K562 (cell line): ENCODE data around the gene HSD11B2. TPM values are rescaled to one million over a fixed set of nuclear protein-coding genes. Genes with fewer than 3 reads are reported as not detected.

Experiments
- ATAC-seq: fragments of 200-7000 bp; cut with Tn5 transposase; 3 replicates; pipeline ENCODE4 v1.9.1; 2020; ENCODE audit warnings: moderate library complexity
- BruUV-seq: library from RNA; stranded (reverse); fragments of 400-500 nt; replicated peaks from 2 replicates; lab custom pipeline; 2021; lab: Mats Ljungman, UMichigan
- CTCF ChIA-PET: fragments of 300-600 bp; formaldehyde crosslinking; extraction: SDS; loops from one replicate; lab custom pipeline; 2021; ENCODE audit warnings: low intra/inter-chr PET ratio; lab: Yijun Ruan, JAX
- POLR2A ChIA-PET: fragments of 300-600, 350-650 bp; sonication (Branson Sonifier 250); formaldehyde crosslinking; extraction: SDS; loops from one replicate; lab custom pipeline; 2021; ENCODE audit warnings: antibody characterized with exemption, inconsistent platforms; lab: Yijun Ruan, JAX
- DNase-seq, 4 experiments: peaks; one replicate each; pipeline versions ENCODE4 v3.0.0 to v3.0.0-alpha.2; 2011 to 2018; ENCODE audit warnings: low spot score in 3 of 4, mixed read lengths in 3 of 4; ENCODE audit errors: extremely low read depth in 1 of 4
- FAIRE-seq: peaks from 2 replicates; lab custom pipeline; 2011; peaks lifted over from hg19 to GRCh38; lab: Jason Lieb, UNC
- H2AFZ ChIP-seq: 2 replicates; pipeline ENCODE4 v1.6.0; 2011; ENCODE audit warnings: low read depth, low read length, control low read depth, inconsistent platforms
- H3K27ac ChIP-seq: fragments of 200-600 bp; 3 replicates; pipeline ENCODE4 v1.8.0; 2011; ENCODE audit warnings: low read depth, mild to moderate bottlenecking, control low read depth, inconsistent platforms, low read length, moderate library complexity, mixed read lengths; ENCODE audit errors: extremely low read depth
- H3K27me3 ChIP-seq, 2 experiments: fragments of 300-600 bp in 1 of 2; 2 replicates in 1 of 2; 3 replicates in 1 of 2; pipeline versions ENCODE4 v1.6.0 to v1.8.0; 2011; ENCODE audit warnings: inconsistent platforms in 2 of 2, low read length in 2 of 2, mild to moderate bottlenecking in 1 of 2, mixed read lengths in 1 of 2, moderate library complexity in 1 of 2; ENCODE audit not compliant: control insufficient read depth in 2 of 2, insufficient read depth in 2 of 2
- H3K36me3 ChIP-seq: fragments of 300-600 bp; 3 replicates; pipeline ENCODE4 v1.8.0; 2011; ENCODE audit warnings: mild to moderate bottlenecking, low read length, inconsistent platforms; ENCODE audit not compliant: control insufficient read depth, insufficient read depth
- H3K4me1 ChIP-seq, 2 experiments: fragments of 200-600 bp in 1 of 2; replicated peaks in 1 of 2; 2 replicates in 1 of 2; 3 replicates in 1 of 2; pipeline versions ENCODE4 v1.5.1 to v1.8.0; 2011; ENCODE audit warnings: inconsistent platforms in 2 of 2, low read length in 2 of 2, mild to moderate bottlenecking in 1 of 2, mixed read lengths in 1 of 2, moderate library complexity in 1 of 2; ENCODE audit not compliant: control insufficient read depth in 2 of 2, insufficient read depth in 2 of 2
- H3K4me2 ChIP-seq: 2 replicates; pipeline ENCODE4 v1.6.1; 2011; ENCODE audit warnings: low read length, control low read depth, inconsistent platforms, mixed read lengths; ENCODE audit not compliant: insufficient read depth
- H3K4me3 ChIP-seq: fragments of 200-600 bp; sonication (generic), shearing (Covaris generic); 2 replicates; pipeline ENCODE4 v1.5.1; 2016; ENCODE audit warnings: control low read depth, inconsistent platforms
- H3K79me2 ChIP-seq: fragments of 200-600 bp; 3 replicates; pipeline ENCODE4 v1.8.0; 2011; ENCODE audit warnings: low read length, inconsistent platforms; ENCODE audit not compliant: control insufficient read depth, insufficient read depth
- H3K9ac ChIP-seq, 2 experiments: 2 replicates each; pipeline versions ENCODE4 v1.6.0 to v1.6.1; 2011; ENCODE audit warnings: low read depth in 2 of 2, low read length in 2 of 2, control low read depth in 1 of 2, inconsistent platforms in 1 of 2, mild to moderate bottlenecking in 1 of 2, mixed read lengths in 1 of 2; ENCODE audit not compliant: insufficient read depth in 1 of 2
- H3K9me1 ChIP-seq: one replicate; pipeline ENCODE4 v1.6.0; 2011; ENCODE audit warnings: inconsistent platforms, mild to moderate bottlenecking, low read length, moderate library complexity; ENCODE audit not compliant: control insufficient read depth, insufficient read depth
- H3K9me3 ChIP-seq: replicated peaks from 2 replicates; pipeline ENCODE4 v1.5.1; 2011; ENCODE audit warnings: low read depth, low read length, inconsistent platforms; ENCODE audit not compliant: control insufficient read depth, insufficient read depth
- H4K20me1 ChIP-seq: replicated peaks from 2 replicates; pipeline ENCODE4 v1.6.1; 2011; ENCODE audit warnings: low read length, inconsistent platforms, mixed read lengths; ENCODE audit not compliant: control insufficient read depth, insufficient read depth
- CREB1 ChIP-seq, 2 experiments: sonication (generic) in 1 of 2; formaldehyde crosslinking in 1 of 2; IDR thresholded peaks; 2 replicates each; pipeline versions ENCODE4 v1.6.1 to v1.8.0; 2012 to 2022; ENCODE audit warnings: inconsistent platforms in 1 of 2, mild to moderate bottlenecking in 1 of 2, missing genetic modification reagents in 1 of 2, moderate library complexity in 1 of 2
- KLF1 ChIP-seq: fragments of 450-650 bp; IDR thresholded peaks from 2 replicates; pipeline ENCODE4 v1.6.1; 2016; ENCODE audit warnings: missing genetic modification characterization, missing compliant biosample characterization
- SNIP1 ChIP-seq: fragments of 450-650 bp; IDR thresholded peaks from 2 replicates; pipeline ENCODE4 v1.7.1; 2017; ENCODE audit warnings: low read depth, mild to moderate bottlenecking
- TBL1XR1 ChIP-seq, 2 experiments: IDR thresholded peaks; 2 replicates each; pipeline ENCODE4 v1.6.1; 2012; ENCODE audit warnings: improper control_type of control experiment in 2 of 2, low read length in 2 of 2, mild to moderate bottlenecking in 1 of 2
- WGBS: fragments of 100-300 bp; shearing (Covaris generic); methylation state at CpG from one replicate; pipeline ENCODE4 v1.1.6; 2016; ENCODE audit warnings: low coverage, mixed read lengths; ENCODE audit not compliant: insufficient coverage; ENCODE audit errors: missing lambda C conversion rate; 5-methylcytosine and 5-hydroxymethylcytosine counted together
- in situ Hi-C: fragments of 300-500 bp; cut with MboI; formaldehyde crosslinking; loops from 4 replicates; pipeline ENCODE4 v1.15.0; 2018; ENCODE audit warnings: inconsistent platforms, mixed read lengths
- intact Hi-C: fragments of 100-400 bp; cut with micrococcal nuclease; formaldehyde crosslinking; loops from 2 replicates; pipeline ENCODE4 v1.14.2; 2022
- polyA plus RNA-seq, 8 experiments: library from polyadenylated mRNA; depleted of rRNA in 4 of 8; stranded (reverse) in 5 of 8; unstranded in 3 of 8; fragments of >200 nt; fragmentation: Nextera tagmentation in 2 of 8; fragmentation: Illumina TruSeq in 1 of 8; extraction: Ambion mirVana in 2 of 8; extraction: Trizol in 1 of 8; gene quantifications; 2 replicates each; pipeline versions ENCODE4 v1.2.1 to v1.2.3, GENCODE V29; 2011 to 2014; ENCODE audit warnings: inconsistent platforms in 1 of 8, missing spikeins in 1 of 8
- total RNA-seq, 7 experiments: library from RNA; depleted of rRNA in 6 of 7; stranded (reverse); fragments of >200 nt in 6 of 7; fragmentation: Illumina TruSeq in 2 of 7; extraction: Trizol in 2 of 7; gene quantifications; 2 replicates each; pipeline versions ENCODE4 v1.2.1 to v1.2.3, GENCODE V29; 2011 to 2021; ENCODE audit warnings: low replicate concordance in 1 of 7
- TF ChIP-seq, protein P1 (sequence below), 2 experiments: IDR thresholded peaks; 2 replicates each; pipeline ENCODE4 v1.6.1; 2011; ENCODE audit warnings: borderline replicate concordance in 1 of 2, control low read depth in 1 of 2, low read depth in 1 of 2, low read length in 1 of 2, mild to moderate bottlenecking in 1 of 2, mixed read lengths in 1 of 2, moderate library complexity in 1 of 2; ENCODE audit not compliant: insufficient read depth in 1 of 2, insufficient read length in 1 of 2, poor library complexity in 1 of 2, severe bottlenecking in 1 of 2; ENCODE audit errors: extremely low read depth in 1 of 2
- TF ChIP-seq, protein P2 (sequence below): fragments of 150-350 bp; IDR thresholded peaks from 2 replicates; pipeline ENCODE4 v1.6.1; 2014; ENCODE audit warnings: low read depth, mild to moderate bottlenecking, low read length, borderline replicate concordance

Gene HSD11B2
- total and polyA plus RNA-seq, 9 of the 15 experiments (the other 6 are each of a cell fraction or from before 2014, with no cell fraction given), result 0.08 to 2.0 (median 0.79) TPM

- FAIRE-seq (no peak), ATAC-seq (no peak), DNase-seq (no peak)
- WGBS, result 37% methylated on average over 16 of the region's 18 CpGs
- Histone ChIP-seq H3K9me3 (no peaks in the 10 kb centered on the region), H3K4me1 (peaks cover 19 to 72% of the 10 kb centered on the region in 2 experiments), H3K27ac (no peak overlapping the region), H3K79me2 (no peaks in the 10 kb centered on the region), H4K20me1 (no peaks in the 10 kb centered on the region), H3K36me3 (no peaks in the 10 kb centered on the region), H2AFZ (peak overlapping the region; percentile 80), H3K9ac (peak overlapping the region in 1 of 2 experiments; percentile 86; a peak in 2 of 4 replicates), H3K9me1 (no peaks in the 10 kb centered on the region), H3K27me3 (peaks cover 9 to 51% of the 10 kb centered on the region in 2 experiments), H3K4me2 (peak overlapping the region; percentile 72), H3K4me3 (no peak overlapping the region)
- ChIA-PET POLR2A (interaction anchor here (0.7 to 1.5 kb wide), 4 partner anchors 11 to 370 kb away, joined by 3 to 4 read pairs (median 3); no protein-coding TSS in a partner anchor), CTCF (no interaction called here)
- in situ Hi-C loops (no loop called here), intact Hi-C loops (loop anchor here (10.0 kb wide), 1 partner anchor 48 kb away; no protein-coding TSS in a partner anchor)
- no TSS peak for BruUV-seq
- TF ChIP-seq KLF1 (tag) (no peak), TBL1XR1 (IDR thresholded peaks at IDR 0.05; ENCODE audit: low read length in 2 of 2) (no peak), SNIP1 (no peak), CREB1 (IDR thresholded peaks at IDR 0.05) (no peak), CREB1 (CRISPR knock-in tag; IDR thresholded peaks at IDR 0.05) (no peak)
- TF ChIP-seq, protein P1, sequence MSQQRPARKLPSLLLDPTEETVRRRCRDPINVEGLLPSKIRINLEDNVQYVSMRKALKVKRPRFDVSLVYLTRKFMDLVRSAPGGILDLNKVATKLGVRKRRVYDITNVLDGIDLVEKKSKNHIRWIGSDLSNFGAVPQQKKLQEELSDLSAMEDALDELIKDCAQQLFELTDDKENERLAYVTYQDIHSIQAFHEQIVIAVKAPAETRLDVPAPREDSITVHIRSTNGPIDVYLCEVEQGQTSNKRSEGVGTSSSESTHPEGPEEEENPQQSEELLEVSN (IDR thresholded peaks at IDR 0.05; ENCODE audit: borderline replicate concordance in 1 of 2, extremely low read depth in 1 of 2, insufficient read depth in 1 of 2, insufficient read length in 1 of 2, low read depth in 1 of 2, low read length in 1 of 2, poor library complexity in 1 of 2, severe bottlenecking in 1 of 2), result no peak
- TF ChIP-seq, protein P2, sequence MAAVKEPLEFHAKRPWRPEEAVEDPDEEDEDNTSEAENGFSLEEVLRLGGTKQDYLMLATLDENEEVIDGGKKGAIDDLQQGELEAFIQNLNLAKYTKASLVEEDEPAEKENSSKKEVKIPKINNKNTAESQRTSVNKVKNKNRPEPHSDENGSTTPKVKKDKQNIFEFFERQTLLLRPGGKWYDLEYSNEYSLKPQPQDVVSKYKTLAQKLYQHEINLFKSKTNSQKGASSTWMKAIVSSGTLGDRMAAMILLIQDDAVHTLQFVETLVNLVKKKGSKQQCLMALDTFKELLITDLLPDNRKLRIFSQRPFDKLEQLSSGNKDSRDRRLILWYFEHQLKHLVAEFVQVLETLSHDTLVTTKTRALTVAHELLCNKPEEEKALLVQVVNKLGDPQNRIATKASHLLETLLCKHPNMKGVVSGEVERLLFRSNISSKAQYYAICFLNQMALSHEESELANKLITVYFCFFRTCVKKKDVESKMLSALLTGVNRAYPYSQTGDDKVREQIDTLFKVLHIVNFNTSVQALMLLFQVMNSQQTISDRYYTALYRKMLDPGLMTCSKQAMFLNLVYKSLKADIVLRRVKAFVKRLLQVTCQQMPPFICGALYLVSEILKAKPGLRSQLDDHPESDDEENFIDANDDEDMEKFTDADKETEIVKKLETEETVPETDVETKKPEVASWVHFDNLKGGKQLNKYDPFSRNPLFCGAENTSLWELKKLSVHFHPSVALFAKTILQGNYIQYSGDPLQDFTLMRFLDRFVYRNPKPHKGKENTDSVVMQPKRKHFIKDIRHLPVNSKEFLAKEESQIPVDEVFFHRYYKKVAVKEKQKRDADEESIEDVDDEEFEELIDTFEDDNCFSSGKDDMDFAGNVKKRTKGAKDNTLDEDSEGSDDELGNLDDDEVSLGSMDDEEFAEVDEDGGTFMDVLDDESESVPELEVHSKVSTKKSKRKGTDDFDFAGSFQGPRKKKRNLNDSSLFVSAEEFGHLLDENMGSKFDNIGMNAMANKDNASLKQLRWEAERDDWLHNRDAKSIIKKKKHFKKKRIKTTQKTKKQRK, result no peak
Measured at GRCh38 chr16:67392301-67393059, 38.4 kb upstream of the HSD11B2 start.
